Cardiac muscle cell (in vitro differentiated cells and primary cell): ENCODE results near the gene MC4R. TPM values are rescaled to one million over a fixed set of nuclear protein-coding genes. Genes with fewer than 3 reads are reported as not detected.

Experiments
- DNase-seq, 2 donors: peaks; one replicate each; pipeline versions ENCODE4 v3.0.0 to v3.0.0-alpha.2; 2010 to 2017; ENCODE audit warnings: low read depth in 1 of 2, low spot score in 1 of 2
- H3K27ac ChIP-seq: fragments of 200-600 bp; sonication (generic); 2 replicates; pipeline ENCODE4 v1.5.1; 2016
- H3K27me3 ChIP-seq: fragments of 200-600 bp; sonication (generic); 2 replicates; pipeline ENCODE4 v1.6.0; 2016; ENCODE audit warnings: control low read depth
- H3K36me3 ChIP-seq: fragments of 200-600 bp; sonication (generic); 2 replicates; pipeline ENCODE4 v1.5.1; 2016; ENCODE audit warnings: control low read depth
- H3K4me1 ChIP-seq: fragments of 200-600 bp; sonication (generic); 2 replicates; pipeline ENCODE4 v1.8.1; 2017; ENCODE audit warnings: low read depth, mild to moderate bottlenecking, mixed run types
- H3K4me3 ChIP-seq: fragments of 200-600 bp; sonication (generic); 2 replicates; pipeline ENCODE4 v1.5.1; 2016; ENCODE audit warnings: mild to moderate bottlenecking
- H3K9me3 ChIP-seq: fragments of 200-600 bp; sonication (generic); 2 replicates; pipeline ENCODE4 v1.5.1; 2017; ENCODE audit warnings: low read depth, mild to moderate bottlenecking, control low read depth
- polyA plus RNA-seq: library from polyadenylated mRNA; unstranded; fragments of >200 nt; fragmentation: Nextera tagmentation; extraction: Ambion mirVana; gene quantifications from 2 replicates; pipeline ENCODE4 v1.2.1, GENCODE V29; 2016
- total RNA-seq: library from RNA; depleted of rRNA; stranded (reverse); fragments of >200 nt; gene quantifications from 2 replicates; pipeline ENCODE4 v1.2.3, GENCODE V29; 2016
- TF ChIP-seq, protein P1 (sequence below): IDR thresholded peaks from 2 replicates; pipeline ENCODE4 v1.5.1; 2012; ENCODE audit warnings: low read depth, mild to moderate bottlenecking, low read length

Gene MC4R
- total and polyA plus RNA-seq, 2 experiments from 2014 or later: 0.54 to 2.5 TPM

DNA sequence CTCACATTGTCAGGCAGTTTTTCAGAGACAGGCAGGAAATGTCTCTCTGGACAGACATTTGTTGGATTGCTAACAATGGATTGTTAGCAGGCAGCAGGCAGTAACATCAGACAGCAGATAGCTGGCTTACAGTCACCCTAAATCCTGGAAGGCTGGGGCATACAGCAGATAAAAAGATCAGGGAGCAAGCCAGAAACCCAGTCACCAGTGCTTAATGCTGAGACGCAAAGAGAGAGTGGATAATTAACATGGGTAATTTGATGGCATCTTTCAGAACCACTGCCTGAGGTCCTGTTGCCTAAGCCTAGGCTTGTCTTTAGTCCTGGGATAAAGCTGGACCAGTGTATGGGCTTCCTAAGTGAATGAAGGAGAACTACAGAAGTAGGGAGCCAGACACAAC, 22.4 kb downstream of the MC4R start:
- H3K4me1 ChIP-seq: no peaks in the 10 kb centered on the region
- H3K36me3 ChIP-seq: no peaks in the 10 kb centered on the region
- no peaks in the 10 kb centered on the region for H3K9me3 ChIP-seq
- DNase-seq: no peak
- H3K27me3 ChIP-seq: peaks cover 6% of the 10 kb centered on the region
- no peak overlapping the region for H3K27ac ChIP-seq
- TF ChIP-seq, protein P1, sequence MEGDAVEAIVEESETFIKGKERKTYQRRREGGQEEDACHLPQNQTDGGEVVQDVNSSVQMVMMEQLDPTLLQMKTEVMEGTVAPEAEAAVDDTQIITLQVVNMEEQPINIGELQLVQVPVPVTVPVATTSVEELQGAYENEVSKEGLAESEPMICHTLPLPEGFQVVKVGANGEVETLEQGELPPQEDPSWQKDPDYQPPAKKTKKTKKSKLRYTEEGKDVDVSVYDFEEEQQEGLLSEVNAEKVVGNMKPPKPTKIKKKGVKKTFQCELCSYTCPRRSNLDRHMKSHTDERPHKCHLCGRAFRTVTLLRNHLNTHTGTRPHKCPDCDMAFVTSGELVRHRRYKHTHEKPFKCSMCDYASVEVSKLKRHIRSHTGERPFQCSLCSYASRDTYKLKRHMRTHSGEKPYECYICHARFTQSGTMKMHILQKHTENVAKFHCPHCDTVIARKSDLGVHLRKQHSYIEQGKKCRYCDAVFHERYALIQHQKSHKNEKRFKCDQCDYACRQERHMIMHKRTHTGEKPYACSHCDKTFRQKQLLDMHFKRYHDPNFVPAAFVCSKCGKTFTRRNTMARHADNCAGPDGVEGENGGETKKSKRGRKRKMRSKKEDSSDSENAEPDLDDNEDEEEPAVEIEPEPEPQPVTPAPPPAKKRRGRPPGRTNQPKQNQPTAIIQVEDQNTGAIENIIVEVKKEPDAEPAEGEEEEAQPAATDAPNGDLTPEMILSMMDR: no peak
- H3K4me3 ChIP-seq: no peak overlapping the region

DNA sequence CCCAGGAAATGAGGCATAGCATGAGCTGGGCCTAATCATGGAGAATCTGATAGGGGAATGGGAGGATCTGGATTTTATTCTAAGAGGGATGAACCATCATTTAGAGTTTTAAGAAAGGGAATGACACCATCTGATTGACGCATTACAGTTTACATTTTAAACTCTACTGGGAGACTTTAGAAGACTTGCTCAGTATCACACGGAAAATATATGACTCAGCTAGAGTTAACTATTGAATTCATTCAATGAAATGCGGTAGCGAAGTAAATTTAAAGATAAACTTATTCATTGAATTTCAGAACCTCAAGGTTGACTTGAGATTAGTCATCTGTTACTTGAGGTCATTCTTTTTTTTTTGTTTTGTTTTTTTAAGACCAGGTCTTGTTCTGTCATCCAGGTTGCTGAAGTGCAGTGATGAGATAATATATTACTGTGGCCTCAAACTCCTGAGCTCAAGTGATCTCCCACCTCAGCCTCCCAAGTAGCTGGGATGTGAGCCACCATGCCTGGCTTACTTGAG, 25.0 kb downstream of the MC4R start:
- peaks cover 6% of the 10 kb centered on the region for H3K27me3 ChIP-seq
- H3K36me3 ChIP-seq: no peaks in the 10 kb centered on the region
- DNase-seq: no peak
- H3K4me1 ChIP-seq: no peaks in the 10 kb centered on the region
- no peak overlapping the region for H3K27ac ChIP-seq
- TF ChIP-seq, protein P1: no peak
- H3K9me3 ChIP-seq: no peaks in the 10 kb centered on the region
- H3K4me3 ChIP-seq: no peak overlapping the region

DNA sequence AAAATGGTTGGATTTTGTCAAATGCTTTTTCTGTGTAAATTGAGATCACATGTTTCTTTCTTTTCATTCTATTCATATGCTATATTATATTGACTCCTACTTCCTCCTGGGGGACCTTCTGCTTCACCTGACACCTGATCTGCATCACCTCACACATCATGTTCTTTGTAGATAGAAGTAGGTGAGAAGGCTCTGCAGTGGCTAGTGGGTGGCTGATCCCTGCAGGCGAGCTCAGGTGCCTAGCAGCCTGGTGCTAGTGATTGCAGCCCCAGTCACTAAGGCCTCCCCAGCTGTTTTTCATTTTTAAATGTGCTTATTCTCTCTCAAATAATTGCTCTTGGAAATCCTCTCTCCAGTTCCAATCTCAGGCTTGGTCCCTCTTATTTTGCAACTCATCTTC, 33.6 kb downstream of the MC4R start:
- TF ChIP-seq, protein P1: no peak
- Histone ChIP-seq H3K4me1 (peaks cover 4% of the 10 kb centered on the region), H3K27me3 (no peaks in the 10 kb centered on the region), H3K27ac (no peak overlapping the region), H3K4me3 (no peak overlapping the region), H3K9me3 (no peaks in the 10 kb centered on the region), H3K36me3 (no peaks in the 10 kb centered on the region)
- no peak for DNase-seq

DNA sequence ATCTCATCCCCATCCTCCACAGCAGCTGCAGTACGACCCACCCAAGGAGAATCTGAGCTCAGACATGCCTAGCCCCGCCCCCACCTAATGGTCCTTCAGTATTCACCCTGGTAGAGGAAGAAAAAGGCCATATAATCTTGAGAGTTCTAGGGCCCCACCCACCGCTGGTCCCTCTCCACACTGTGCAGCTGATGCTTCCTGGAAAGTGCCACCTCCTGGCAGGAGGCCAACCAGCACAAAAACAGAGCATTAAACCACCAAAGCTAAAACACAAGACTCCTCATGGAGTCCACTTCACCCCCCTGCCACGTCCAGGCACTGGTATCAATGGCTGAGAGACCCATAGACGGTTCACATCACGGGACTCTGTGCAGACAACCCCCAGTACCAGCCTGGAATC, 40.7 kb downstream of the MC4R start:
- Histone ChIP-seq H3K4me3 (no peak overlapping the region), H3K36me3 (no peaks in the 10 kb centered on the region), H3K4me1 (peaks cover 22% of the 10 kb centered on the region), H3K27me3 (no peaks in the 10 kb centered on the region), H3K9me3 (no peaks in the 10 kb centered on the region), H3K27ac (no peak overlapping the region)
- DNase-seq: no peak
- TF ChIP-seq, protein P1: no peak

DNA sequence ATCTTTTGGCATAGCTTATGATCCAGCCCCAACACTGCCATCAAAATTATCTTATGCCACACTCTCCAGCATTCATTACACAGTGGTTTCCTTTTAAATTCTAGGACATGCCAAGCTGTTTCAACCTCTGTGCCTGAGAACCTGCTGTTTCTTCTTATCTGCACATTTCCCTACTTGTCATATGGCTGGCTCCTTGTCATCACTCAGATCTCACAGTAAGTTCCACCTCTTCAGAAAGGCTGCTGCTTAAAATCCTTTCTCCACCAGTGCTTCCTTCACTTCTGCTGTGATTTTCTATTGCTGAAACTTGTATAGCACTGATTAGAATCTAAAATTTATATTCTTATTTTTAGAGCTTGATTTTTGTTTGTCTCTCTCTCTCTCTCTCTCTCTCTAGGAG, 43.4 kb downstream of the MC4R start:
- no peaks in the 10 kb centered on the region for H3K9me3 ChIP-seq
- H3K36me3 ChIP-seq: no peaks in the 10 kb centered on the region
- TF ChIP-seq, protein P1: no peak
- DNase-seq: peak in 1 of 2 donors; percentile 92
- H3K4me1 ChIP-seq: peaks cover 17% of the 10 kb centered on the region
- H3K27ac ChIP-seq: peak overlapping the region; percentile 68
- no peaks in the 10 kb centered on the region for H3K27me3 ChIP-seq
- H3K4me3 ChIP-seq: no peak overlapping the region

DNA sequence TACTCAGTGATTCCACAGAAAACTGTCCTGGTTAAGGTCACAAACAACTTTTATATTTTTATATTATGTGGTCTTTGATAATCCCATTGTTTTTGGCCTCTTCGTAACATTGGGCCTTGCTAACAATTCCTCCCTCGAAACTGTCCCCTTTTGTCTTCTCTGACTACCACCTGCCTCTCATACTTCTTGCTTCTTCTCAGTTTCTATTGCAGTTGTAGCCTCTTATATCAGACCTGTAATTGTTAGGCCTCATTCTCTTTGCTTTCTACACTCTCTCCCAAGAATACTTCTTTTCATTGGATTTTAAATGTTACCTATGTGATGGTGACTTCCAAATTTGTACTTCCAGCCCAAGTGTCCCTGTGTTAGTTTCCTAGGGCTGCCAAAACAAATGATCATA, 44.7 kb downstream of the MC4R start:
- Histone ChIP-seq H3K27me3 (no peaks in the 10 kb centered on the region), H3K4me1 (peaks cover 17% of the 10 kb centered on the region), H3K36me3 (no peaks in the 10 kb centered on the region), H3K9me3 (no peaks in the 10 kb centered on the region), H3K27ac (no peak overlapping the region), H3K4me3 (no peak overlapping the region)
- TF ChIP-seq, protein P1: no peak
- DNase-seq: no peak
